ENCODE data around the gene SRSF2.
"Not testable (repeated sequence)": the region's sequence is repeated elsewhere in the genome, so short reads cannot be mapped to it uniquely, and the experiment has no call there.

The SRSF2 gene

DNA sequence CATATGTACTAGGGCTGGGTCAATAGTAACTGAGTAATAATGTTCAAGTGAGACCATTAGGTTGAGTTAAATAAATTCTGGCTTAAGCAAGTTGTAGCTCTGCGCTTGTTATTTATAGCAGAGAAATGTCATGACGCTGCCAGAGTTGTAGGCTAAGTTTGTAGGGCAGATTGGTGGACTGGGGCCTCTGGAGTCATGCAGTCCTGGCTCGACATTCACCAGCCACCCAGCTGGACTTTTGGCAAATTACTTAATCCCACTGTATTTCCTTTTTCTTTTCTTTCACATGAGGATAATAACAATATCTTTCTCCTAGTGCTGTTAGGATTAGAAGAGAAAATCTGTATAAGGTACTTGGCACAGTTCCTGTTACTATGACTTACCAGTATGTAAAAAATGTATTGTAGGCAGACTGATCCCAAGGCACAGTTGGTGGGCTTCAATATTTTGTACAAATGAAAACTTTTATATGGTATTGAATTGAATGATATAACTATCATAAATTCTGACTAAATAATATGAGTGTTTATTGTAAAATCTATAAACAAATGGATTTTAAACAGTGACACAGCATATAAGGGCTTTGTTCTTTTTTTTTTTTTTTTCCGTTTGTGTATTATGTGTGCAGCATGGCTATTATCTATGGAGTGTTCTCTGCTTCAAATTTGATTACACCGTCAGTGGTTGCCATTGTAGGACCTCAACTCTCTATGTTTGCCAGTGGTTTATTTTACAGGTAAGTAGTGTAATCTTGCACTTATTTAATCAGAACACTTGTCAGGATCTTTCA lies 3.4 kb upstream of the SRSF2 start:
- TF ChIP-seq, protein P1, sequence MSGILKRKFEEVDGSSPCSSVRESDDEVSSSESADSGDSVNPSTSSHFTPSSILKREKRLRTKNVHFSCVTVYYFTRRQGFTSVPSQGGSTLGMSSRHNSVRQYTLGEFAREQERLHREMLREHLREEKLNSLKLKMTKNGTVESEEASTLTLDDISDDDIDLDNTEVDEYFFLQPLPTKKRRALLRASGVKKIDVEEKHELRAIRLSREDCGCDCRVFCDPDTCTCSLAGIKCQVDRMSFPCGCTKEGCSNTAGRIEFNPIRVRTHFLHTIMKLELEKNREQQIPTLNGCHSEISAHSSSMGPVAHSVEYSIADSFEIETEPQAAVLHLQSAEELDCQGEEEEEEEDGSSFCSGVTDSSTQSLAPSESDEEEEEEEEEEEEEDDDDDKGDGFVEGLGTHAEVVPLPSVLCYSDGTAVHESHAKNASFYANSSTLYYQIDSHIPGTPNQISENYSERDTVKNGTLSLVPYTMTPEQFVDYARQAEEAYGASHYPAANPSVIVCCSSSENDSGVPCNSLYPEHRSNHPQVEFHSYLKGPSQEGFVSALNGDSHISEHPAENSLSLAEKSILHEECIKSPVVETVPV (CRISPR knock-in tag; IDR thresholded peaks at IDR 0.05), result no peak
- no peak for TF ChIP-seq SNAI2 (CRISPR knock-in tag; IDR thresholded peaks at IDR 0.05)
- TF ChIP-seq TOX (CRISPR knock-in tag; IDR thresholded peaks at IDR 0.05; ENCODE audit: borderline replicate concordance), result no peak
- no peak for TF ChIP-seq ZNF8 (CRISPR knock-in tag; IDR thresholded peaks at IDR 0.05)
- TF ChIP-seq, protein P2, sequence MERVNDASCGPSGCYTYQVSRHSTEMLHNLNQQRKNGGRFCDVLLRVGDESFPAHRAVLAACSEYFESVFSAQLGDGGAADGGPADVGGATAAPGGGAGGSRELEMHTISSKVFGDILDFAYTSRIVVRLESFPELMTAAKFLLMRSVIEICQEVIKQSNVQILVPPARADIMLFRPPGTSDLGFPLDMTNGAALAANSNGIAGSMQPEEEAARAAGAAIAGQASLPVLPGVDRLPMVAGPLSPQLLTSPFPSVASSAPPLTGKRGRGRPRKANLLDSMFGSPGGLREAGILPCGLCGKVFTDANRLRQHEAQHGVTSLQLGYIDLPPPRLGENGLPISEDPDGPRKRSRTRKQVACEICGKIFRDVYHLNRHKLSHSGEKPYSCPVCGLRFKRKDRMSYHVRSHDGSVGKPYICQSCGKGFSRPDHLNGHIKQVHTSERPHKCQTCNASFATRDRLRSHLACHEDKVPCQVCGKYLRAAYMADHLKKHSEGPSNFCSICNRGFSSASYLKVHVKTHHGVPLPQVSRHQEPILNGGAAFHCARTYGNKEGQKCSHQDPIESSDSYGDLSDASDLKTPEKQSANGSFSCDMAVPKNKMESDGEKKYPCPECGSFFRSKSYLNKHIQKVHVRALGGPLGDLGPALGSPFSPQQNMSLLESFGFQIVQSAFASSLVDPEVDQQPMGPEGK (CRISPR knock-in tag; IDR thresholded peaks at IDR 0.05; ENCODE audit: borderline replicate concordance), result no peak
- TF ChIP-seq ZFP3 (CRISPR knock-in tag; IDR thresholded peaks at IDR 0.05), result no peak
- no peak for TF ChIP-seq ARNTL (CRISPR knock-in tag; IDR thresholded peaks at IDR 0.05; ENCODE audit: borderline replicate concordance, low read depth)
- no peak for TF ChIP-seq ZNF565 (CRISPR knock-in tag; conservative IDR thresholded peaks at IDR 0.05; ENCODE audit: low read depth)
- TF ChIP-seq ESRRG (CRISPR knock-in tag; IDR thresholded peaks at IDR 0.05), result no peak
- TF ChIP-seq OSR1 (CRISPR knock-in tag; IDR thresholded peaks at IDR 0.05), result no peak
- no peak for TF ChIP-seq ISL1 (CRISPR knock-in tag; IDR thresholded peaks at IDR 0.05)
- no peak for TF ChIP-seq ZNF70 (CRISPR knock-in tag; IDR thresholded peaks at IDR 0.05)
- TF ChIP-seq ZC3H10 (CRISPR knock-in tag; IDR thresholded peaks at IDR 0.05), result no peak
- TF ChIP-seq GLIS3 (CRISPR knock-in tag; IDR thresholded peaks at IDR 0.05), result no peak
- ATAC-seq, result no peak

DNA sequence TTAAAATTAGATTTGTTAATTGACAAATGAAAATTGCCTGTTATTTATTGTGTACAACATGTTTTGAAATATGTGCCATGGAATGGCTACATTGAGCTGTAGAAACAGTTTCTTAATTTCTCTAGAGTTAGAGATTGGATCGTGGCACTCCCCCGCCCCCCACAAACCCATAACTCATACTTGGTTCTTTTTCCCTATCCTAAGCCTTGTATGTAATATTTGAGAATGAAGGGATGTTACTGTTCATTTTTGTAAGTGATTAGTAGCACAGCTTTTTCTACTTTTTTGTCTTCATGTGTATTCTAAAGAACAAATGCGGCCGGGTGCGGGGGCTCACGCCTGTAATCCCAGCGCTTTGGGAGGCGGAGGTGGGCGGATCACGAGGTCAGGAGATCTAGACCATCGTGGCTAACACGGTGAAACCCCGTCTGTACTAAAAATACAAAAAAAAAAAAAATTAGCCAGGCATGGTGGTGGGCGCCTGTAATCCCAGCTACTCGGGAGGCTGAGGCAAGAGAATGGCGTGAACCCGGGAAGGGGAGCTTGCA lies 2.5 kb upstream of the SRSF2 start:
- ATAC-seq, result not testable (repeated sequence)

DNA sequence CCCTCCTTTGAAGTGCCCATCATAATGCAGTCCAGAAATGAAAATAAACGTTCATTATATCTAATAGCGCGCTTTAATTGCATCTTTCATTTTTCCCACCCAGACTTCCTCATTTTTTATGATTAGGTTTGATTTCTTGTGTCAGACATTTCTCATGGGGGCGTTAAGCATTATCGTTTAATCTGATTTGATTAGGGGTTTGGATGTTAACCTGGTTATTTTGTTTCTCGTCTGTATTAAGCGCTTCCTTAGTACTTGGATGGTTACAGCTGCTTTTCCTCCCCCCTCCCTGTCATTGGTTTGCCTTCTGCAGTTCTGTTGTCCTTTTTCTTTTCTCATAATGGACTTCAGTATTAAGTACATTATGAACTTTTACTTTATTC lies 1.3 kb upstream of the SRSF2 start:
- TF ChIP-seq, protein P3, sequence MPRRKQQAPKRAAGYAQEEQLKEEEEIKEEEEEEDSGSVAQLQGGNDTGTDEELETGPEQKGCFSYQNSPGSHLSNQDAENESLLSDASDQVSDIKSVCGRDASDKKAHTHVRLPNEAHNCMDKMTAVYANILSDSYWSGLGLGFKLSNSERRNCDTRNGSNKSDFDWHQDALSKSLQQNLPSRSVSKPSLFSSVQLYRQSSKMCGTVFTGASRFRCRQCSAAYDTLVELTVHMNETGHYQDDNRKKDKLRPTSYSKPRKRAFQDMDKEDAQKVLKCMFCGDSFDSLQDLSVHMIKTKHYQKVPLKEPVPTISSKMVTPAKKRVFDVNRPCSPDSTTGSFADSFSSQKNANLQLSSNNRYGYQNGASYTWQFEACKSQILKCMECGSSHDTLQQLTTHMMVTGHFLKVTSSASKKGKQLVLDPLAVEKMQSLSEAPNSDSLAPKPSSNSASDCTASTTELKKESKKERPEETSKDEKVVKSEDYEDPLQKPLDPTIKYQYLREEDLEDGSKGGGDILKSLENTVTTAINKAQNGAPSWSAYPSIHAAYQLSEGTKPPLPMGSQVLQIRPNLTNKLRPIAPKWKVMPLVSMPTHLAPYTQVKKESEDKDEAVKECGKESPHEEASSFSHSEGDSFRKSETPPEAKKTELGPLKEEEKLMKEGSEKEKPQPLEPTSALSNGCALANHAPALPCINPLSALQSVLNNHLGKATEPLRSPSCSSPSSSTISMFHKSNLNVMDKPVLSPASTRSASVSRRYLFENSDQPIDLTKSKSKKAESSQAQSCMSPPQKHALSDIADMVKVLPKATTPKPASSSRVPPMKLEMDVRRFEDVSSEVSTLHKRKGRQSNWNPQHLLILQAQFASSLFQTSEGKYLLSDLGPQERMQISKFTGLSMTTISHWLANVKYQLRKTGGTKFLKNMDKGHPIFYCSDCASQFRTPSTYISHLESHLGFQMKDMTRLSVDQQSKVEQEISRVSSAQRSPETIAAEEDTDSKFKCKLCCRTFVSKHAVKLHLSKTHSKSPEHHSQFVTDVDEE (CRISPR knock-in tag; IDR thresholded peaks at IDR 0.05), result no peak
- no peak for TF ChIP-seq ZNF565 (CRISPR knock-in tag; conservative IDR thresholded peaks at IDR 0.05; ENCODE audit: low read depth)
- TF ChIP-seq, protein P2 (CRISPR knock-in tag; IDR thresholded peaks at IDR 0.05; ENCODE audit: borderline replicate concordance), result peak; percentile 37; the same call in 1 of the 2 replicates
- TF ChIP-seq PPARA (CRISPR knock-in tag; IDR thresholded peaks at IDR 0.05; ENCODE audit: borderline replicate concordance), result no peak
- no peak for TF ChIP-seq ZNF70 (CRISPR knock-in tag; IDR thresholded peaks at IDR 0.05)
- TF ChIP-seq, protein P4, sequence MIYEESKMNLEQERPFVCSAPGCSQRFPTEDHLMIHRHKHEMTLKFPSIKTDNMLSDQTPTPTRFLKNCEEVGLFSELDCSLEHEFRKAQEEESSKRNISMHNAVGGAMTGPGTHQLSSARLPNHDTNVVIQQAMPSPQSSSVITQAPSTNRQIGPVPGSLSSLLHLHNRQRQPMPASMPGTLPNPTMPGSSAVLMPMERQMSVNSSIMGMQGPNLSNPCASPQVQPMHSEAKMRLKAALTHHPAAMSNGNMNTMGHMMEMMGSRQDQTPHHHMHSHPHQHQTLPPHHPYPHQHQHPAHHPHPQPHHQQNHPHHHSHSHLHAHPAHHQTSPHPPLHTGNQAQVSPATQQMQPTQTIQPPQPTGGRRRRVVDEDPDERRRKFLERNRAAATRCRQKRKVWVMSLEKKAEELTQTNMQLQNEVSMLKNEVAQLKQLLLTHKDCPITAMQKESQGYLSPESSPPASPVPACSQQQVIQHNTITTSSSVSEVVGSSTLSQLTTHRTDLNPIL (CRISPR knock-in tag; IDR thresholded peaks at IDR 0.05; ENCODE audit: low read depth), result no peak
- no peak for TF ChIP-seq CSDC2 (CRISPR knock-in tag; IDR thresholded peaks at IDR 0.05)
- no peak for ATAC-seq
